Fibroblast of villous mesenchyme (primary cell): ENCODE measurements around the gene ERVH48-1. TPM values are rescaled to one million over a fixed set of nuclear protein-coding genes. Genes with fewer than 3 reads are reported as not detected.
A peak's percentile ranks its signal among the peaks of the same experiment; 100 is the strongest.
"Not testable (repeated sequence)": the region's sequence is repeated elsewhere in the genome, so short reads cannot be mapped to it uniquely, and the experiment has no call there.

ENCODE experiments used
- DNase-seq: peaks from one replicate; pipeline ENCODE4 v3.0.0-alpha.2; 2010; ENCODE audit warnings: low read depth
- H3K4me3 ChIP-seq: 2 replicates; pipeline ENCODE4 v1.5.1; 2011; ENCODE audit warnings: low read depth, mild to moderate bottlenecking, low read length
- CTCF ChIP-seq: IDR thresholded peaks from 2 replicates; pipeline ENCODE4 v1.5.1; 2012; ENCODE audit warnings: low read depth, mild to moderate bottlenecking, low read length; ENCODE audit not compliant: insufficient read depth
- total RNA-seq: library from RNA; depleted of rRNA; stranded (reverse); fragments of >200 nt; gene quantifications from 2 replicates; pipeline ENCODE4 v1.2.3, GENCODE V29; 2012

ERVH48-1 gene
- under 0.01 TPM in 1 of 2 replicates, not detected in the other for total RNA-seq

GRCh38 chr21:42925114-42925926 is at the start of gene ERVH48-1:
Gene ERVH48-1, minus strand, starts transcription at chr21:42925630. Its CDS starts 6,624 bp downstream, at chr21:42919006.
- TF ChIP-seq CTCF, result no peak

GRCh38 chr21:42973991-42974831 is 48.8 kb upstream of the ERVH48-1 start, which contains the start of gene PKNOX1:
Gene PKNOX1, plus strand, starts transcription at chr21:42974562. Its CDS starts 29,820 bp downstream, at chr21:43004382.
- TF ChIP-seq CTCF, result no peak
- peak; percentile 99 for DNase-seq
- H3K4me3 ChIP-seq, result peak within 1 kb of the TSS; percentile 82

More at GRCh38 chr21:42925114-42925926, at the start of gene ERVH48-1:
- DNase-seq, result peak; percentile 85
- H3K4me3 ChIP-seq, result peak within 1 kb of the TSS; percentile 49

GRCh38 chr21:42973309-42973990 is 48.0 kb upstream of the ERVH48-1 start:
- peak overlapping the region; percentile 63 for H3K4me3 ChIP-seq
- TF ChIP-seq CTCF, result no peak
- DNase-seq, result no peak

GRCh38 chr21:42971897-42972275 is 46.5 kb upstream of the ERVH48-1 start:
- TF ChIP-seq CTCF, result no peak

GRCh38 chr21:42970946-42971653 is 45.7 kb upstream of the ERVH48-1 start:
- TF ChIP-seq CTCF, result no peak
- H3K4me3 ChIP-seq, result no peak overlapping the region
- no peak for DNase-seq

More at GRCh38 chr21:42971897-42972275, 46.5 kb upstream of the ERVH48-1 start:
- H3K4me3 ChIP-seq, result no peak overlapping the region
- no peak for DNase-seq

- H3K4me3 ChIP-seq, result no peak overlapping the region
- no peak for TF ChIP-seq CTCF
- peak; percentile 81 for DNase-seq
Measured at GRCh38 chr21:42969193-42969600, 43.8 kb upstream of the ERVH48-1 start.

- not testable (repeated sequence) for DNase-seq, H3K4me3 ChIP-seq
Measured at GRCh38 chr21:42967616-42968015, 42.2 kb upstream of the ERVH48-1 start.
